ENCODE data around the gene ASCC1. TPM values are rescaled to one million over a fixed set of nuclear protein-coding genes. Genes with fewer than 3 reads are reported as not detected.
"Not testable (repeated sequence)": the region's sequence is repeated elsewhere in the genome, so short reads cannot be mapped to it uniquely, and the experiment has no call there.

ASCC1 gene
- total RNA-seq, 2 experiments from 2014 or later = 61.6 to 68.5 TPM

DNA sequence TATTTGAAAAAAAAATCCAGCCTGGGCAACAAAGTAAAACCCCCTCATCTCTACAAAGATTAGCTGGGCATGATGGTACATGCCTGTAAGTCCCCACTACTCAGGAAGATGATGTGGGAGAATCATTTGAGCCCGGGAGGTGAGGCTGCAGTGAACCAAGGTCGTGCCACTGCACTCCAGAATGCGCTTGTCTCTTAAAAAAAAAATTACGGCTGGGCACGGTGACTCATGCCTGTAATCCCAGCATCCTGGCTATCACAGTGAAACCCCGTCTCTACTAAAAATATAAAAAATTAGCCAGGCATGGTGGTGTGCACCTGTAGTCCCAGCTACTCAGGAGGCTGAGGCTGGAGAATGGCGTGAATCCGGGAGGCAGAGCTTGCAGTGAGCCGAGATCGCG lies 4.7 kb downstream of the ASCC1 start:
- H3K4me3 Mint-ChIP-seq; H3K27me3 Mint-ChIP-seq (ENCODE audit: low read depth); DNase-seq; H3K9me3 Mint-ChIP-seq; H3K27ac Mint-ChIP-seq: not testable (repeated sequence)
- peaks cover 48% of the 10 kb centered on the region for H3K4me1 Mint-ChIP-seq (ENCODE audit: low read depth)
- intact Hi-C loops (cut with micrococcal nuclease) = loop anchor here (10.0 kb wide), 1 partner anchor 1283 kb away; the partner anchor contains the start of gene PPP3CB
- CTCF ChIA-PET = interaction anchor here (0.6 to 0.7 kb wide), 3 partner anchors 11 to 1101 kb away, joined by 4 to 6 read pairs (median 5); no protein-coding TSS in a partner anchor
- peaks cover 24% of the 10 kb centered on the region for H3K36me3 Mint-ChIP-seq (ENCODE audit: low read depth)

DNA sequence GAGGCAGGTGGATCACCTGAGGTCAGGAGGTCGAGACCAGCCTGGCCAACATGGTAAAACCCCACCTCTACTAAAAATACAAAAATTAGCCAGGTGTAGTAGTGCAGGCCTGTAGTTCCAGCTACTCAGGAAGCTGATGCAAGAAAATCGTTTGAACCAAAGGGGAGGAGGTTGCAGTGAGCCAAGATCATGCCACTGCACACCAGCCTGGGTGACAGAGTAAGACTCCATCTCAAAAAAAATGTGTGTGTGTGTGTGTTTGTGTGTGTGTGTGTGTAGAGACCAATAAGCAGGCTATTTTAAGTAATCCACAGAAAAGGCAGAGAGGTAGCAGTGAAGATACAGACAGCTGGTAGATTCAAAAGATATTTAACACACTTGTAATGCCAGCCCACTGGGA lies 7.5 kb downstream of the ASCC1 start:
- H3K27me3 Mint-ChIP-seq (ENCODE audit: low read depth); H3K9me3 Mint-ChIP-seq; intact Hi-C loops (cut with micrococcal nuclease): not testable (repeated sequence)
- peak; percentile 58 for DNase-seq
- peaks cover 36% of the 10 kb centered on the region for H3K4me1 Mint-ChIP-seq (ENCODE audit: low read depth)
- CTCF ChIA-PET = interaction anchor here (1.1 kb wide), 1 partner anchor 10 kb away, joined by 3 read pairs; no protein-coding TSS in a partner anchor
- H3K27ac Mint-ChIP-seq = peak overlapping the region; percentile 89
- H3K36me3 Mint-ChIP-seq (ENCODE audit: low read depth) = peaks cover 24% of the 10 kb centered on the region
- peak overlapping the region; percentile 17 for H3K4me3 Mint-ChIP-seq

DNA sequence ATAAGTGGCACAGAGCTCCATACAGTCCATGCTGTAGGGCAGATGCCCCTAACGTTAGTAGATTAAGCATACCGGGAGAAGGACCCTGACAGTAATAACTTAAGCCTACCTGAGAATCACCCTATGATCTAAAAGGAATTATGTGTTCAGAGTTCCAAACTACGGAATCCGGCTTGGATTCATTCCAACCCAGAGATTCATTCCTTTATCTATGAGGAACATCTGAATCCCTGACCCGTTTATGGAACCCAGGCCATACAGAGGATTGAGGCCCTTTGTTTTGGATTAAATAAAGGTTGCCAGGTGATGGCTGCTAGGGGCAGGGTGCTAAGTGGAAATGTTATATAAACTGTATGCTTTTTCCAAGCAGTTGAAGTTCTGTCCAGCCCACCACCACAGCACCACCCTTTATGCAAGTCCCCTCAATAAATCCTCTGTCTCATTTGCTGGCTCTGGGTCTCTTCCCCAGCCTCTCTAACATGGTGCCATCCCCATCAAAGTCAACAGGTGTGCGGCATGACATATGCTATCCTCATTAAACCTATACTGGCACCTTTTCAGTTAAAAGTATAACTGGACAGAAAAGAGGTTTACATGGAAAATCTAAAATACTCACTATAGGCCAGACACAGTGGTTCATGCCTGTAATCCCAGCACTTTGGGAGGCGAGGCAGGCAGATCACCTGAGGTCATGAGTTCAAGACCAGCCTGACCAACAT lies 9.4 kb downstream of the ASCC1 start:
- DNase-seq = no peak
- intact Hi-C loops (cut with micrococcal nuclease) = no loop called here

DNA sequence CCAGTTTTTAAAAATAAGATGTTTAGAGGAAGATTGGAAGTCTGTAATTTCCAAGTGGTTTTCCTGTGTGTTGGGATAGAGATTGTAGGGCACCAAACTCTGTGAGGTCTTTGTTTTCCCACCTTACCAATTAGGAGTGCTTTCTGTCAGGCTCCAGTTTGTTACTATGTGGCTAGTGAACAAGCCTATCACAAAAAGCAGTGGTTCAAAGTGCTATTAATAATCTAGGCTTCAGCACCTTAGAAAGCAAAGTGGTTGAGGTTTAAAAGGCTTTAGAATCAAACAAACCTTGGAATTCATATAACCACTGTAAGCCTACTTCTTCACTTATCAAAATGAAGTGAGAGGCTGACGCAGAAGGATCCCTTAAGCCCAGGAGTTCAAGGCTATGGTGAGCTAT lies 11.4 kb downstream of the ASCC1 start:
- H3K4me1 Mint-ChIP-seq (ENCODE audit: low read depth) = peaks cover 11% of the 10 kb centered on the region
- no peak for DNase-seq
- H3K27ac Mint-ChIP-seq = no peak overlapping the region
- H3K4me3 Mint-ChIP-seq = no peak overlapping the region
- peaks cover 21% of the 10 kb centered on the region for H3K36me3 Mint-ChIP-seq (ENCODE audit: low read depth)
- no peaks in the 10 kb centered on the region for H3K9me3 Mint-ChIP-seq
- no peaks in the 10 kb centered on the region for H3K27me3 Mint-ChIP-seq (ENCODE audit: low read depth)
- CTCF ChIA-PET = no interaction called here
- intact Hi-C loops (cut with micrococcal nuclease) = no loop called here

More for the DNA sequence above, 9.4 kb downstream of the ASCC1 start:
- H3K36me3 Mint-ChIP-seq (ENCODE audit: low read depth) = peaks cover 28% of the 10 kb centered on the region
- no peaks in the 10 kb centered on the region for H3K9me3 Mint-ChIP-seq
- H3K4me3 Mint-ChIP-seq = no peak overlapping the region
- H3K27me3 Mint-ChIP-seq (ENCODE audit: low read depth) = no peaks in the 10 kb centered on the region
- peaks cover 26% of the 10 kb centered on the region for H3K4me1 Mint-ChIP-seq (ENCODE audit: low read depth)
- H3K27ac Mint-ChIP-seq = no peak overlapping the region
- CTCF ChIA-PET = no interaction called here

DNA sequence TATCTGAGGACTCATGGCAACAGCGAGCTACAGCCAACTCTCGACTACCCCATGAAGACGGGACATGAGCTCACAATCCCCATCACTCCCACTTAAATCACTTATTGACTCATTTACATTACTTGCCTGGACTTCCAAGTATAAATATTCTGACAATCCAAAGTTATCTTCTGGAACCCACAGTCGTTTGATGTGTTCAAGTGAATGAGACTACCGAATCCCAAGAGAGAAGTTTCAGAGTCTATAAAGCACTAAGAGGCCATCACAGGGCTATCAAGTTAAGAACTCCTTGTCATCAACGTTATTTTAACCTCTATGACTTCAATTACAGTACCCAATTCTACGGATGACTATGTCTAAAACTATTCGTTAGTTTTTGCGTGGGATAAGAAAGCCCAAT lies 11.8 kb downstream of the ASCC1 start:
- Mint-ChIP-seq H3K27ac (no peak overlapping the region), H3K4me1 (ENCODE audit: low read depth) (peaks cover 10% of the 10 kb centered on the region), H3K4me3 (no peak overlapping the region), H3K36me3 (ENCODE audit: low read depth) (peaks cover 23% of the 10 kb centered on the region), H3K9me3 (no peaks in the 10 kb centered on the region), H3K27me3 (ENCODE audit: low read depth) (no peaks in the 10 kb centered on the region)
- no peak for DNase-seq
- intact Hi-C loops (cut with micrococcal nuclease) = no loop called here
- CTCF ChIA-PET = no interaction called here

DNA sequence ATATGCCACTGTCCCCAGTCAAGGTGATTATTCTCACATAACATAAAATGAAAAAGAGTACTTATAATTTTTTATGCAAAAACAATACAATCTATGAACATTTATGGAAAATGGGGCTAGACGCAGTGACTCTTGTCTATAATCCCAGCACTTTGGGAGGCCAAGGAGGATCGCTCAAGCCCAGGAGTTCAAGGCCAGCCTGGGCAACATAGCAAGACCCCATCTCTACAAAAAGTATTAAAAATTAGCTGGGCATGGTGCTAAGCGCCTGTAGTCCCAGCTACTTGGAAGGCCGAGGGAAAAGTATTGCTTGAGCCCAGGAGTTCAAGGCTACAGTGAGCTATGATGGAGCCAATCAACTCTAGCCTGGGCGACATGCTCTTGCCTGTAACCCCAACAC lies 14.8 kb downstream of the ASCC1 start:
- peaks cover 17% of the 10 kb centered on the region for H3K36me3 Mint-ChIP-seq (ENCODE audit: low read depth)

DNA sequence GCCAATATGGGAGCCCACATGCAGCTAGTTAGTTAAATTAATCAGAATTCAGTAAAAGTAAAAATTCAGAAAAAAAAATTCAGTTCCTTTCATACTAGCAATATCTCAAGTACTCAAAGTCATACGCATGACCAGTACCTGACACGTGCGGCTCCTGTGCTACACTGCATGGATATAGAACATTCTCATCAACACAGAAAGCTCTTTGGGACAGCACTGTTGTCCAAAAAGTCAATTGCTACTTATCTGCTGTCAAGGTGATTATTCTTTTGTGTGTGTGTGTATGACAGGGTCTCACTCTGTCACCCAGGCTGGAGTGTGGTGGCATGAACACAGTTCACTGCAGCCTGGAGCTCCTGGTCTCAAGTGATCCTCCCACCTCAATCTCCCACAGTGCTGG lies 15.2 kb downstream of the ASCC1 start:
- H3K9me3 Mint-ChIP-seq = no peaks in the 10 kb centered on the region
- DNase-seq = no peak
- H3K4me3 Mint-ChIP-seq = no peak overlapping the region
- intact Hi-C loops (cut with micrococcal nuclease) = no loop called here
- peaks cover 19% of the 10 kb centered on the region for H3K36me3 Mint-ChIP-seq (ENCODE audit: low read depth)
- CTCF ChIA-PET = interaction anchor here (0.6 kb wide), 1 partner anchor 139 kb away, joined by 3 read pairs; no protein-coding TSS in a partner anchor
- H3K27me3 Mint-ChIP-seq (ENCODE audit: low read depth) = no peaks in the 10 kb centered on the region
- peaks cover 3% of the 10 kb centered on the region for H3K4me1 Mint-ChIP-seq (ENCODE audit: low read depth)
- H3K27ac Mint-ChIP-seq = no peak overlapping the region

More for the DNA sequence above, 14.8 kb downstream of the ASCC1 start:
- H3K27me3 Mint-ChIP-seq (ENCODE audit: low read depth) = no peaks in the 10 kb centered on the region
- no peak overlapping the region for H3K27ac Mint-ChIP-seq
- CTCF ChIA-PET = interaction anchor here (0.6 kb wide), 1 partner anchor 138 kb away, joined by 3 read pairs; no protein-coding TSS in a partner anchor
- H3K9me3 Mint-ChIP-seq = no peaks in the 10 kb centered on the region
- no peak overlapping the region for H3K4me3 Mint-ChIP-seq
- no peak for DNase-seq
- intact Hi-C loops (cut with micrococcal nuclease) = no loop called here
- H3K4me1 Mint-ChIP-seq (ENCODE audit: low read depth) = peaks cover 3% of the 10 kb centered on the region

DNA sequence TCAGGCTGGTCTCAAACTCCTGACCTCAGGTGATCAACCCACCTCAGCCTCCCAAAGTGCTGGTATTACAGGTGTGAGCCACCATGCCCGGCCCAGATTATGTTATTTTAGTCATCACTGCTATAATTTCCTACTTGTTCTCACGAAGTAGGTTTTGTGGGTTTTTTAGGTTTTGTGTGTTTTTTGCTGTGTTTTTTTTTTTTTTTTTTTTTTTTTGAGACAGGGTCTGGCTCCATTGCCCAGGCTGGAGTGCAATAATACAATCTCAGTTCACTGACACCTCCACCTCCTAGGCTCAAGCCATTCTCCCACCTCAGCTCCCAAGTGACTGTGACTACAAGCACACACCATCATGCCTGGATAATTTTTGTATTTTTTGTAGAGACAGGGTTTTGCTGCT lies 21.1 kb downstream of the ASCC1 start:
- no peak for DNase-seq
- Mint-ChIP-seq H3K36me3 (ENCODE audit: low read depth) (peaks cover 20% of the 10 kb centered on the region), H3K9me3 (no peaks in the 10 kb centered on the region), H3K27me3 (ENCODE audit: low read depth) (no peaks in the 10 kb centered on the region), H3K4me3 (no peak overlapping the region), H3K27ac (no peak overlapping the region), H3K4me1 (ENCODE audit: low read depth) (peaks cover 3% of the 10 kb centered on the region)
- CTCF ChIA-PET = interaction anchor here (0.6 to 0.7 kb wide), 3 partner anchors 14 to 122 kb away, joined by 3 to 5 read pairs (median 4); no protein-coding TSS in a partner anchor
- intact Hi-C loops (cut with micrococcal nuclease) = no loop called here

DNA sequence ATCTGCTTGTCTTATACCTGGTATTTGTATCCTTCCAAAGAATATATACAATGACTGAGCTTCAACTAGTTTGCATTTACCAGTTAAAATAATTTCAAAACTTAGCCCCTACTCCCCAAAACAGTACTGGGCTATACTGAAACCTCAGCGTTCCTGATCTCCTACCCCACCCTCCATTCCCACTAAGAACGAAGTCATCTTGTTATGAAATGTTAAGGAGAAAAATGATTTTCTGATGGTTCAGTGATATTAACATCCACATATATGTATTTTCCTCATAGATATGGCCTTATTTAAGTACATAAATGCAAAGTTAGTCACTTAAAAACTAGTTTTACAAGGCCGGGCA lies 29.1 kb downstream of the ASCC1 start:
- Mint-ChIP-seq H3K36me3 (ENCODE audit: low read depth) (peaks cover 25% of the 10 kb centered on the region), H3K9me3 (peaks cover 7% of the 10 kb centered on the region), H3K4me1 (ENCODE audit: low read depth) (peaks cover 7% of the 10 kb centered on the region), H3K27ac (no peak overlapping the region), H3K27me3 (ENCODE audit: low read depth) (no peaks in the 10 kb centered on the region), H3K4me3 (no peak overlapping the region)
- intact Hi-C loops (cut with micrococcal nuclease) = no loop called here
- DNase-seq = no peak
- CTCF ChIA-PET = interaction anchor here (0.7 kb wide), 1 partner anchor 113 kb away, joined by 3 read pairs; no protein-coding TSS in a partner anchor

DNA sequence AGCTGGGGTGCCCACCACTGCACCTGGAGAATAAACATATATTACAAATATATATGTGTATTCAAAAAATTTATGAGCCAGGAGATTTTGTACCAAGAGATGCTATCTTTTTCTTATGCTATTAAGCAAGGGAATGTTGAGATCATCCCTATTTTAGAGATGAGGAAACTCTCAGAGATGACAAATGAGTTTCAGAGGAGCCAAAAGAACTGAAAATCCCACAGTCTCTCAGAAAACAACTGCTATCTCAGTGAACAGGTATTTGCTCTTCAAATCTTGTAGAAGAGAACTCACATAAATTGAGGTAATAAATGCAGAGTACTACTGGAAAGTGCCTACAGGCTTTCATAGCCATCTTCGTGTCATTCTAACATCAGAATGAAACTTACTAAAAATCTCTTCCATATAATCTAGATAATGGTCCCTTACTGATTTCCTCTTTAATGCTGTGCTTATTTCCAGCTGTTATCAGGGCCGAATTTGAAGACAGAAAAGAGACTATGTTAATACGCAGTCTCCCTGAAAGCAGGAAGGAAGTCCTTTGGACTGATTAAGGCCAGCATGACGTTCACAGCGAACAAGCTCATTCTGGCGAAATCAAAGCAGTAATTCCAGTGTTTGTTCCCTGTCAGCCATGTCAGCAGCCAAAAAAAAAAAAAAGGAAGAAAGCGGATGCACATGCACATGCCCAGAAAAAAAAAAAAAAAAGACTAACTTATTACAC lies 29.7 kb downstream of the ASCC1 start:
- H3K27ac Mint-ChIP-seq = no peak overlapping the region
- H3K27me3 Mint-ChIP-seq (ENCODE audit: low read depth) = no peaks in the 10 kb centered on the region
- CTCF ChIA-PET = interaction anchor here (0.7 kb wide), 1 partner anchor 112 kb away, joined by 3 read pairs; no protein-coding TSS in a partner anchor
- peaks cover 25% of the 10 kb centered on the region for H3K36me3 Mint-ChIP-seq (ENCODE audit: low read depth)
- peaks cover 7% of the 10 kb centered on the region for H3K4me1 Mint-ChIP-seq (ENCODE audit: low read depth)
- peaks cover 7% of the 10 kb centered on the region for H3K9me3 Mint-ChIP-seq
- intact Hi-C loops (cut with micrococcal nuclease) = no loop called here
- no peak for DNase-seq
- no peak overlapping the region for H3K4me3 Mint-ChIP-seq

DNA sequence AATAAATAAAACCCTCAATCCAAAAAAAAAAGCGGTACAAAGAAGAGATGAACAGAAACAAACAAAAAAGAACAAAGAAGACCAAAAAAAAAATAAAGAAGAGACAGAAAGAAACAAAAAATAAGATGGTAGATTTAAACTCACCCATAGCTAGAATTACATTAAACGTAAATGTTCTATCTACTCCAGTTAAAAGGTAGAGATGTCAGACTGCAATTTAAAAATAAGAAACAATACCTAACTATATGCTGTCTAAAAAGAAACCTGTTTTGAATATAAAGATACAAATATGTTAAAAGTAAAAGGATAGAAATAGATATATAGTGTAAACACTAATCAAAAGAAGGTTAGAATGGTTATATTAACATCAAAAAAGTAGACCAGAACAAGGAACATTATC lies 31.9 kb downstream of the ASCC1 start:
- Mint-ChIP-seq H3K36me3 (ENCODE audit: low read depth) (peaks cover 28% of the 10 kb centered on the region), H3K27ac (no peak overlapping the region), H3K4me3 (no peak overlapping the region), H3K27me3 (ENCODE audit: low read depth) (no peaks in the 10 kb centered on the region), H3K9me3 (peaks cover 7% of the 10 kb centered on the region), H3K4me1 (ENCODE audit: low read depth) (peaks cover 7% of the 10 kb centered on the region)
- CTCF ChIA-PET = no interaction called here
- intact Hi-C loops (cut with micrococcal nuclease) = no loop called here
- no peak for DNase-seq

DNA sequence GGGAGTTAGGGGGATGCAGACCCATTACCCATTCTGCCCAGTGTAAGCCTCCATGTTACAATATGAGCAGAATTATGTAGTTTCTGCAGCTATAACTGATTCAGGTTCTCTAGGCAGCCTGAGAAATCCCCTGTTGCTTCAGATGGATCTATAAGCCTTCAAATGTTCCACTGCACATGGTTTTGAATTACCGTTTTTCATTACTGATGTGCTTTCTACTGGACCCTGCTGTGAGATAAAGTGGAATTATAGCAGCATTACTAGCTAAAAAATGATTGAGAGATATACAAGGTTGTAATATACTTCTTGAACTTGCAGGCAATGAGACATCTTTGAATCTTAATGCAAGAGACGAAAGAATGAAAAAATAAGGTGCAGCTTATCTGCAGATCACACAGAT lies 38.6 kb downstream of the ASCC1 start:
- Mint-ChIP-seq H3K27ac (no peak overlapping the region), H3K36me3 (ENCODE audit: low read depth) (peaks cover 17% of the 10 kb centered on the region), H3K4me3 (no peak overlapping the region), H3K4me1 (ENCODE audit: low read depth) (peaks cover 12% of the 10 kb centered on the region), H3K27me3 (ENCODE audit: low read depth) (no peaks in the 10 kb centered on the region), H3K9me3 (no peaks in the 10 kb centered on the region)
- CTCF ChIA-PET = interaction anchor here (1.0 kb wide), 1 partner anchor 21 kb away, joined by 3 read pairs; no protein-coding TSS in a partner anchor
- intact Hi-C loops (cut with micrococcal nuclease) = no loop called here
- no peak for DNase-seq

Data from activated naive CD4-positive, alpha-beta T cell treated with anti-CD3 and anti-CD28 coated beads for 36 hours (primary cell).